Measurements from ENCODE around the gene EGR1.

Gene EGR1

GRCh38 chr5:138454121-138454520 lies 11.2 kb upstream of the EGR1 start:
- no peak for DNase-seq

GRCh38 chr5:138455232-138455930 lies 9.9 kb upstream of the EGR1 start:
- no peak for DNase-seq

- no peak for DNase-seq
These were observed 7.6 kb upstream of the EGR1 start for GRCh38 chr5:138457531-138458275.

GRCh38 chr5:138458384-138458783 lies 6.9 kb upstream of the EGR1 start:
- DNase-seq, result no peak

GRCh38 chr5:138458856-138459255 lies 6.4 kb upstream of the EGR1 start:
- DNase-seq, result no peak

GRCh38 chr5:138459311-138459933 lies 5.9 kb upstream of the EGR1 start:
- DNase-seq, result peak; percentile 78

- DNase-seq, result no peak
These were observed 5.1 kb upstream of the EGR1 start for GRCh38 chr5:138460032-138460693.

GRCh38 chr5:138461343-138462125 lies 3.7 kb upstream of the EGR1 start:
- no peak for DNase-seq

GRCh38 chr5:138463419-138464007 lies 1.8 kb upstream of the EGR1 start:
- no peak for DNase-seq

- peak; percentile 92 for DNase-seq
These were observed 1.3 kb upstream of the EGR1 start for GRCh38 chr5:138464008-138464387.

- peak; percentile 89 for DNase-seq
These were observed 655 bp upstream of the EGR1 start for GRCh38 chr5:138464388-138465260.

GRCh38 chr5:138466125-138466899 lies 1.0 kb downstream of the EGR1 start:
- DNase-seq, result no peak

GRCh38 chr5:138466900-138467710 lies 1.8 kb downstream of the EGR1 start:
- no peak for DNase-seq

GRCh38 chr5:138467711-138468132 lies 2.4 kb downstream of the EGR1 start:
- DNase-seq, result no peak

- DNase-seq, result no peak
These were observed 3.1 kb downstream of the EGR1 start for GRCh38 chr5:138468133-138468965.

GRCh38 chr5:138468966-138469539 lies 3.8 kb downstream of the EGR1 start:
- DNase-seq, result no peak

- DNase-seq, result no peak
These were observed 4.5 kb downstream of the EGR1 start for GRCh38 chr5:138469540-138470321.

Measured in stimulated activated CD4-positive, alpha-beta T cell treated with anti-CD3 and anti-CD28 coated beads, Interleukin-12 subunit alpha, Interleukin-12 subunit beta, amount 100 ng/mL, for 4 hours (primary cell).